ENCODE data around the gene CIZ1.

CIZ1 gene

DNA sequence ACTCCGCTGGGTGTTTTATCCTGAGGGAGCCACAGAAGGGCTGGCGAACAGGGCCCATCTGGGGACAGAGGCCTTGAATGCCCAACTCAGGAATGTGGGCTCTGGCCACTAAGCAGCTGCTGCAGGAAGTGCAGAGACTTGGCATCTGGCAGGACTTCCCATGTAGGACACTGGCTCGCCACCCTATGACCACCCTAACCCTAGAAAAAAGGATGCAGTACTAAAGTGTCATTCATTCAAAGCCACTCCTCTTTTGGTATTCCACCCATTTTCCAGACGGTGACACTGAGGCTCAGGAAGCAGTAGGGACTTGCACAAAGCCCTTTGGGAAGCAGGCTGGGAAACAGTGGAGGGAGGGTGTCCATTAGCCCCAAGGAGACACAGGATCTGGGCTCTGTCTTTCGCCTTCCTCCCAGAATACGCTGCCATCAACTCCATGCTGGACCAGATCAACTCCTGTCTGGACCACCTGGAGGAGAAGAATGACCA, 28.3 kb downstream of the CIZ1 start:
- no peak for DNase-seq (ENCODE audit: low spot score)

DNA sequence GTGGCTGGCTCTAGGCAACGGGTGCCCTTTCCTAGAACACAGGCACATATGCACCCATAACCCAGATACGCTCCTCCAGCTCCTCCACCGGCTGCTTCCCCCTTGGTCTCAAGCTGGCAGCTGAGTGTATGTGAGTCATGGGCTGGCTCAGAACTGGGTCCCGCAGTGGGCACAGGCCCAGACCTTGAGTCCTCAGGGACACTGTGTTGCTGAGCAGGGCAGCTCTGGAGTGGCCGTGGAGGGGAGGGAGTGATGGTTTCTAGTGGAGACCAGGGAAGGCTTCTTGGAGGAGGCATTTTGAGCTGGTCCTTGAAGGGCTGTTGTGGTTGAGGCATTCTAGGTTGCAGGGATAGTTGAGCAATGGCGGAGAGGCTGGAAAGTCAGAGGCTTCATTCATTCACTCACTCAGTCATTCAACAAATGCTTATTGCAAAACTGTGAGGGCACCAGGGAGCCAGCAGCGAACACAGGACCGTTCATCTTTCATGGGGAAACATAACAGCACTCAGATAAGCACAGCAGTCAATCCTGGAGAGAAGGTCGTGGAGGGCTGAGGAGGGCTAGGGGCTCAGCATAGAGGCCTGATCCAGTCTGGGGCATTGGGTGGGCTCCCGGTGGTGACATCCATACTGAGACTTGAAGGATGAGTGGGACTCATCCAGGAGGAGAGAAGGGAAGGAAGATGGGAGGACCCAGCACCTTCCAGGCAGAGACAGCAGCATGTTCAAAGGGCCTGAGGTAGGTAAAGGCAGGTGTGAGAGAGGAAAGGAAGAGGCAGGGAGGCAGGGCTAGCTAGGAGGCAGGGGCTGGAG, 29.0 kb downstream of the CIZ1 start:
- no peak for DNase-seq (ENCODE audit: low spot score)

DNA sequence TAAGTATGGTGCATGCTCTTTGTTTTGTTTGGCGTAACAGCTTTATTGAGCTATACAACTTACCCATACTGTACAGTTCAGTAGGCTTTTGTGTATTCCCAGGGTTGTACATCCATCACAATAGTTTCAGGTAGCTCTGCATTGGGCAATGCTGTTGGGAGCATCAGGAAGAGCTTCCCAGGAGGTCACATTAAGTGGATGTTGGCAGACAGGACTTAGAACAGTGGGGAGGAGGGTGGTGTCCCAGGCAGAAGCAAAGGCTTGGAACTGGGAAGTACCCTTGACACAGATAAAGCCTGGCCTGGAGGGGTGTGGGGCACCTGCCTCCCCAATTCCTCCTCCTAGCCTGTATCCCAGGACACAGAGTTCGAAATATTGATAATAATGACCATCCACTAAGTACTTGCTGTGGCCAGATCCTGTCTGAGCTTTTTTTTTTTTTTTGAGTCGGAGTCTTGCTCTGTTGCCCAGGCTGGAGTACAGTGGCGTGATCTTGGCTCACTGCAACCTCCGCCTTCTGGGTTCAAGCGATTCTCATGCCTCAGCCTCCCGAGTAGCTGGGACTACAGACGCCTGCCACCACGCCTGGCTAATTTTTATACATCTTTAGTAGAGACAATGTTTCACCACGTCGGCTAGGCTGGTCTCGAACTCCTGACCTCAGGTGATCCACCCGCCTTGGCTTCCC, 30.0 kb downstream of the CIZ1 start:
- no peak for DNase-seq (ENCODE audit: low spot score)

DNA sequence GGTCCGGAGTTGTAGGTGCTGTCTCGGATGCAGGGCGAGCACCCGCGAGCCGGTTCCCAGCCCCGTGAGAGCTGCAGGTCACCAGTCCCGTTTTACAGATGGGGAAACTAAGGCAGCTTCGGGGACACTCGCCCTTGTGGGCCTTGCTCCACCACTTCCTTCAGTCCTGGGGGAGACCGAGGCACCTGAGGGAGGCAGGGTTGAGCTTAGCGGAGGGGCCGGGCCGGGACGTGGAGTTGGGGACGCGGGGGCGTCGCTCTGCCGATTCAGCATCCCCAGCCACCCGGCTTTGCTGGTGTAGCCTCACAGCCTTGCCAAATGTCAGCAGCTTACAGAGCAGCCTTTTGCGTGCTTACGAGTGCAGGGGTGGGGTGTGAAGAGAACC, 30.8 kb downstream of the CIZ1 start:
- peak; percentile 32 for DNase-seq (ENCODE audit: low spot score)

DNA sequence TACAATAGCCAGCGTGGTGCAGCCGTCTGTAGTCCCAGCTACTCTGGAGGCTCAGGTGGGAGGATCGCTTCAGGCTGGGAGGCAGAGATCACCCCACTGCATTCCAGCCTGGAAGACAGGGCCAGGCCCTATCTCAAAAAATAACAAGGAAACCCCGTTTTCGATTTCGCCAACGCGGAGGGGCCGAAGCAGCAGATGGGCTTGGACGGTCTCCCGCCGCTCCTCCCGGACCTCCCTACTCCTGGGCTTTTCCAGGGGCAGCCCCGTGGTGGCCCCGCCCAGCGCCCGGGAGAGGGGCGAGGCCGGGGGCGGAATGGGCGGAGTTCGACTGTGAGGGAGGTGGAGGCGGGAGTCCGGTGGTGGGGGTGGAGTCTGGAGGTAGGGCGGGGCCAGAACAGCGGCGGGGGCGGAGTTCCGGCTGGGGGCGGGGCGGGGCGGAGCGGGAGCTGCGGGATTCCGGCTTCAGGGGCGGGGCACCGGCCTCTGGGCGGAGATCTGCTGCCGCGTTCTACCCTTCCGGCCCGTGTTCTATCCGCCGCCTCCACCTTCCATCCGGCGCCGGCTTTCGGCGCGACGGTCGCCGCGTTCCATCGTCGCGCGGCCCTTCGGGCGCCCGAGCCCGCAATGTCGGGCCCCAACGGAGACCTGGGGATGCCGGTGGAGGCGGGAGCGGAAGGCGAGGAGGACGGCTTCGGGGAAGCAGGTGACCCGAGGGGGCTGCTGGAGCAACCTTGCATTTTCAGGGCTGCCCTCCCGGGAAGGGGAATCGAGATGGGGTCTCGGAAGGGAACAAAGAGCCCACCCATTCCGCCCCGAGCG, 31.4 kb downstream of the CIZ1 start, which contains the start of gene BBLN:
Gene BBLN, plus strand, starts transcription at position 482 of the 819 bp plus-strand sequence. Its CDS starts 143 bp downstream, at position 625.
- DNase-seq (ENCODE audit: low spot score) = peak; percentile 93

DNA sequence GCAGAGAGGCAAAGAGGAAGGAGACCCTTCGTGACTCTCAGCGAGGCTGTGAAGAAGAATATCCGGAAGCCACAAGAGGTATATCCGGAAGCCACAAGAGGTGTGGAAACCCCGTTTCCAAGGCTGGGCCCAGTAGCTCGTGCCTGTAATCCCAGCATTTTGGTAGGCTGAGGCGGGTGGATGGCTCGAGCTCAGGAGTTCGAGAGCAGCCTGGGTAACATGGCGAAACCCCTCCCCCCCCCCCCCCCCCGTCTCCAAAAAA, 31.9 kb downstream of the CIZ1 start:
- DNase-seq (ENCODE audit: low spot score) = no peak

DNA sequence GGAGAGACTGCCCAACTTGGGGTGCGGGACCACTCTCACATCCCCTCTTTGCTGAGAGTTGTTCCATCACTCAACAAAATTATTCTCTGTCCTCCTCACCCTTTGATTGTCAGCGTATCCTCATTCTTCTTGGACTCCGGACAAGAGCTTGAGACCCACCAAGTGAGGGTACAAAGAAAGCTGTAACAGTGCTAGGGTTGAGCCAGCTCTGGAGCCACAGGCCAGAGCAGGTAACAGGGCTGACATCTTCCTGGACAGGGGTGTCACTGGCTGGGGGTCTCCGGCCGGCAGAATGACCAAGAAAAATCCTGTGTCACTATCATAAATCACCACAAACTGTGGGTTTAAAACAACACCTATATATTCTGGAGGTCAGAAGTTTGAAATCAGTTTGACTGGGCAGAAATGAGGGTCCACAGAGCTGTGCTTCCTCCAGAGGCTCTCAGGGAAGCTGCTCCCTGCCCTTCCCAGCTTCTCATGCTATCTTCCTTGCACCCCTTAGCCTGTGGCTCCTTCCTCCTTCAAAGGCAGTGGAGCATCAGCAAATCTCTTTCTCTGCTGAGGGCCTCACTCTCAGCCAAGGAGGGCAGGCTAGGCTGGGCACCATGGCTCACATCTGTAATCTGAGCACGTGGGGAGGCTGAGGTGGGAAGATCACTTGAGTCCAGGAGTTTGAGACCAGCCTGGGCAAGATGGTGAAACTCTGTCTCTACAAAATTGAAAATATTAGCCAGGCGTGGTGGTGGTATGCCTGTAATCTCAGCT, 35.5 kb downstream of the CIZ1 start:
- DNase-seq (ENCODE audit: low spot score) = no peak

DNA sequence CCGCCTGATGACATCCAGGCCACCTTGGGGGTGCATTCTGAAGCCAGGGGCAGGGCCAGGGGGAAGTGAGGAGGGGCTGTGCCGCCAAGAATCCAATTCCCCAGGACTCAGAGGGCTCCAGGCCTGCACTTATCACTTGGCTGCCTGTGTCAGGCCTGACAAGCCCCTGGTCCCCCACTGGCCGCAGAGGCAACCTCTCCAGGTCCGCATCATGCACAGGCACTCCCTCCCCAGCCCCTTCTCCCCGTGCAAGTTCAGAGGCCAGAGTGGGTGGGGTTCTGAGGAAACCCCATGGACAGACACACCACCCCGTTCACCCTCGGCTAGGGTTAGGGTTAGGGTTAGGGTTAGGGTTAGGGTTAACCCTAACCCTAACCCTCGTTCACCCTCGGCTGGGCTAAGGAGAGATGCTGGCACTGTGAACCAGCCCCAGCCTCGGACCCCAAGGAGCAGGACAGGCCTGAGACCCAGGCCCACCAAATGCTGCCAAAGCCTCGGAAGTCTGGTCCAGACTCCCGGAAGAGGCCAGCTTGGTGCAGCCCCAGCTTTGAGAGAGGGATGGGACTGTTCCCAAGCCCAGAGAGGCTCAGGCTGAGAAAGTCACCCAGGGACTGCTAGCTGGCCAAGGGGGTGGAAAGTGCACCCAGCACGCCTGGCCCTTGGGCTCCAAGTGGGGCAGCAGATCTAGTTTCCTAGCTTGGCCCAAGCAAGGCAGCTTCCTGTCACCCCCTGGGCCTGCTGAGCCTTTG, 37.3 kb downstream of the CIZ1 start:
- no peak for DNase-seq (ENCODE audit: low spot score)

DNA sequence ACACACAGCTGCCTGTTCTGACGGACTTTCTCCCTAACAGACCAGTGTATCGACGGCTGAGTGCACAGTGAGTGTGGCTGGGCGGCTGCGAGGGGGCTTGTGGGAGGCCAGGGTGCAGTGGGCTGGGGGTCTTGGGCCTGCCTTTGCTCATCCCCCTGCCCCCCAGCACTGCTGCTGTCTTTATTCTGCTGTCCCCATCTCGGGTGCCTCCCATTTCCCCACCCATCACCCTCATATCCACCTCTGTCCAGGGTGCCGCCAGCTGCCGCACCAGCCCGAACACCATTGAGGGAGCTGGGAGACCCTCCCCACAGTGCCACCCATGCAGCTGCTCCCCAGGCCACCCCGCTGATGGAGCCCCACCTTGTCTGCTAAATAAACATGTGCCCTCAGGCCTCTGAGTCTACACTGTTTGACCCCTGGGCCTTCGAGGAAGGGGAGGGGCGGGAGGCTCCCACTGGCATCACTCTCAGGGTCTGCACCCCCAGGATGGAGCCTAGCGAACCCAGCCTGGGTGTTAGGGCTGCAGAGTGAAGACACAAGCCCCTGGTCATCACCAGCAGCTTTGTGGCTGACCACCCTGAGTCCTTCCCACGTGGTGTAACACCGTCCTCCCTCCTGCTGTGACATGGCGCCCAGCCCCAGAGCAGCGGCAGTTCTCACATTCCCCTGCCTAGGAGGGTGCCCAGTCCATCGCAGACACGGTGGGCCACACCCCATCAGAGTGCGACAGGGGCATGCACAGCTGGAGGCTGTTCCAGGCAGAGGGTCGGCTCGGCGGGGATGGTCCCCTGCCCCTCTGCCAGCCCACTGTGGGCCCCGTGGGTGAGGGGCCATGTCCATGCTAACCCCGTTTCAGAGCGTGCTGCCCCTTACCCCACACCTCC, 38.1 kb downstream of the CIZ1 start:
- DNase-seq (ENCODE audit: low spot score) = no peak

DNA sequence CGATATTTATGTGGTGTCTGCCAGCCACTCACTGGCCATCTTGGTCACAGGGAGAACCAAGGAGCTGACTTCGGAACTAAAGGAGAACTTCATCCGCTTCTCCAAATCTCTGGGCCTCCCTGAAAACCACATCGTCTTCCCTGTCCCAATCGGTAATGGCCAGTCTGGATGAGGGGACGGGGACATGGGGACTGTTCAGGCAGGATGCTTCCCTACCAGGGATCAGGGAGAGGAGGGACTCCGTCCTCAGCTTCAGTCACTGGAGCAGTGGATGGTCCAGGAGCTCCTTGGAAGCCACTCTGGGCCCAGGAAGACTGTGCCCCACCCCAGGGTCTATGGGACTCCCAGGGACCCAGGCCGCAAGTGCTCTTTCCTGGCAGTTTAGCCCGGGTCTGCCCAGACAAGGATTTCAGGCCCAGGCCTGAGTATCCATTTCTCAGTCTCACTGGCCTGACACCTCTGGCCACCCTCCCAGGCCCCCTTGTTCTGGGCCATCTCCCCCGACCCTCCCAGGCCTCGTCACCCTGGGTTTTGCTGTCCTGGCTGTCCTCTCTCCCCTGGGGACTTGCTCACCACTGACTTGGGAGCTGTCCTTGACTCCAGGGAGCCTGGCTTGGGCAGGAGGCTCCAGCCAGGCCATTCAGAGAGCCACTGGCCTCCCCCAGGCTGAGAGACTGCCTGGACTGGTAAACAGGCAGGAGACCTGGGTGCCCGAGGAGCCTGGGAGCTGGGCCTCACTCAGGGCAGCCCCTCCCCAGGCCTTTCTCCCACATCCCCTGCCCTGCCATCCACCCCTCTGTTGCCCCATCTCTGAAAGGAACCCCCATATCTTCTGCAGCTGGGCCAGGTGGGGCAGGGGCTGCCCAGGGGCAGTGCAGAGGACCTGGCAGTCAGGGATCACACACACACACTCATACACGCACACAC, 39.0 kb downstream of the CIZ1 start:
- no peak for DNase-seq (ENCODE audit: low spot score)

DNA sequence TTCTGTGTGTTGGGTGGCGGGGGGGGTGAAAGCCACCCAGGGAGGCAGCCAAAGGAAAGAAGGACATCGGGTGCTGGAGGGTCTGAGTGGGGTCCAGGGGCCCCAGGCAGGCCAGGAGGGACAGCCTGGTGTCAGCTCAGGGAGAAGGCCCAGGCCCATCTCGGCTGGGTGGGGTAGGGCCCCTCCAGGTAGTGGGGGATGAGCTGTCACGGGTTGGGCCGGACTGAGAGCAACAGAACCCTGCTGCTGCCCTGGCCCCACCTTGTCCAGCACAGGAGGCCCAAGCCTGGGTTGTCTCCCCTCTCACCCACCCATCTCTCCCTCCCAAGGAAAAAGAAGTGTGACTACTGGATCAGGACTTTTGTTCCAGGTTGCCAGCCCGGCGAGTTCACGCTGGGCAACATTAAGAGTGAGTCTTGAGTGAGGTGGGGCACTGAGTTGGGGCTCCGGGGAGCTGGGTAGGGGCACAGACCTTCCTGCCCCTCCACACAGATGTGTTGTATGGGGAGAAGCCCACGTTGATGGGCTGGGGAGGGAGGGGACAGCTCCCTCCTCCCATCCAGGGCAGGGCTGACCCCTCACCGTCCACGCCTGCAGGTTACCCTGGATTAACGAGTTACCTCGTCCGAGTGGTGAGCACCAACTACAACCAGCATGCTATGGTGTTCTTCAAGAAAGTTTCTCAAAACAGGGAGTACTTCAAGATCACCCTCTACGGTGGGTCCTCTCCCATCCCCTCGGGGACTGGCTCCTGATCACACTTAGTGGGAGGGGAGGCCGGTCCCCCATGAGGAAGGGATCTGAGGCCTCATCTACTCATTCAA, 39.9 kb downstream of the CIZ1 start:
- DNase-seq (ENCODE audit: low spot score) = no peak

DNA sequence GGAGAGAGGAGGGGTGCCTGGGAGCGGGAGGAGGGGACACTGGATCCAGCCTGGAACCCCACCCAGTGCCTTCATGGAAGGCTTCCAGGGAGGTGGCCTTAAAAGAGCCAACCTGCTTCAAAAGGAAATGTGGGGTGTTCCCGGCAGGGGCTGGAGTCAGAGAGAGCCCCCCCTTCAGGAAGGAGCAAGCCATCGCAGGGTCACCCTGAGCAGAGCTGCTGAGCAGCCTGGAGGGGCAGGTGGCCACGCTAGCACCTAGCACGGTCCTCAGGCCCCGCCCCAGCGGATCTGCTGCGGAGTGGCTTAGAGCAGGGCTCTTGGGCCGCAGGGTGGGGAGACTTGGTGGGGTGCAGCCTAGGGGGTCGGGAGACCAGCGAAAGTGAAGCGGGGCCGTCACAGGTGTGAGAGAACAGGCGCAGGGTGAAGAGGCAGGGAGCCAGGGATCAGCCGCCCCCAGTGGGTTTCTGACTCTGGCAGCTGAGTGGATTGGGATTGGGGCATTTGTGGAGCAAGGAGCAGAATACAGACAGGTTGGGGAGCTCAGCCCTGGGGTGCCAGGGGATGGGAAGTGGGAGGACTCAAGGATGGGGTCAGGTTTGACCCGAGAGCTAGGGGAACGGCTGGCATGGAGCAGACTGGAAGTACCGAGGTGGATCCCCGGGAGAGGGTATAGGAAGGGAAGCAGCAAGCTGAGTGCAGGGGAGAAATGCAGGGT, 40.6 kb downstream of the CIZ1 start:
- peak; percentile 35 for DNase-seq (ENCODE audit: low spot score)

DNA sequence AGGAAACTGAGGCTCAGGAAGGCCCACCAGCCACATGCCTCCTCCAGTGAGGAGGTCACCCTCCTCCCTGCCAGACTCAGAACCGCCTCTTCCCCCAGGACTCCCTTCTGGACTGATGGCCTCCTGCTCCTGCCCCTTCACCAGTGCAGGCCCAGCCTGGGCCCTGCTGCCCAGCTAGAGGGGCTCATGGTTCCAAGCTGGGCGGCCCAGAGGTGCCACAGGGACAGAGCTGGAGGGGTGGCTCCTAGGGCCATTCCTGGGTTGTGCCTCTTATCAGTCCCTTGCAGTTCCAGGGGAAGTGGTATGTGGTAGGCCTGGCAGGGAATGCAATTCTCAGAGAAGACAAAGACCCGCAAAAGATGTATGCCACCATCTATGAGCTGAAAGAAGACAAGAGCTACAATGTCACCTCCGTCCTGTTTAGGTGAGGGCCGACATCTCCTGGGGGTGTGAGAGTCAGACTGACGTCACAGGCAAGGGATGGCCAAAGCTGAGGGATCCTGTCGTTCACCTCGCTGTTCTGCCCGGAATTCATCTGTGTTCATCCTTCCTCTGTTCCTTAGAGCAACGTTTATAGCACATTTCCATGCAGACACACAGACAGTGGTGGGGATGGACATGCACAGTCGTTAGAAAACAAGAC, 41.3 kb downstream of the CIZ1 start:
- DNase-seq (ENCODE audit: low spot score) = peak; percentile 43

DNA sequence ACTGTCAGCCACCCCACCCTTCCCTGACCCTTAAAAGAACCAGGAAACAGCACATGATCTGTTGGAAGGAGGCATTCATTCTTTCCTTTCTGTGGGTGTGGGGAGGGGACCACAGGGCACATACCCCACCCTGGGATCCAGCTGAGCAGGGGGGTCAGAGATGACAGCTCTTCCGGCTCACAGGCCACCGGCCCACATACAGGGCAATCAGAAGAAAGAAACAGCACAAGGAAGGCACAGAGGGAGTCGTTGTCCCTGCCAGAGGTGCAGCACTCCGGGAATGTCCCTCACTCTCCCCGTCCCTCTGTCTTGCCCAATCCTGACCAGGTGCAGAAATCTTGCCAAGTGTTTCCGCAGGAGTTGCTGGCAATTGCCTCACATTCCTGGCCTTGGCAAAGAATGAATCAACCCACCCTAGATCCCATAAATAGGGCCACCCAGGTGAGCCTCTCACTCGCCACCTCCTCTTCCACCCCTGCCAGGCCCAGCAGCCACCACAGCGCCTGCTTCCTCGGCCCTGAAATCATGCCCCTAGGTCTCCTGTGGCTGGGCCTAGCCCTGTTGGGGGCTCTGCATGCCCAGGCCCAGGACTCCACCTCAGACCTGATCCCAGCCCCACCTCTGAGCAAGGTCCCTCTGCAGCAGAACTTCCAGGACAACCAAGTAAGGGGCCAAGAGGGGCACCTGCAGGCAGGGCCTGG, 42.2 kb downstream of the CIZ1 start, which contains the start of gene LCN2:
Gene LCN2, plus strand, starts transcription at position 453 of the 701 bp plus-strand sequence. Its CDS starts 73 bp downstream, at position 526.
- no peak for DNase-seq (ENCODE audit: low spot score)

DNA sequence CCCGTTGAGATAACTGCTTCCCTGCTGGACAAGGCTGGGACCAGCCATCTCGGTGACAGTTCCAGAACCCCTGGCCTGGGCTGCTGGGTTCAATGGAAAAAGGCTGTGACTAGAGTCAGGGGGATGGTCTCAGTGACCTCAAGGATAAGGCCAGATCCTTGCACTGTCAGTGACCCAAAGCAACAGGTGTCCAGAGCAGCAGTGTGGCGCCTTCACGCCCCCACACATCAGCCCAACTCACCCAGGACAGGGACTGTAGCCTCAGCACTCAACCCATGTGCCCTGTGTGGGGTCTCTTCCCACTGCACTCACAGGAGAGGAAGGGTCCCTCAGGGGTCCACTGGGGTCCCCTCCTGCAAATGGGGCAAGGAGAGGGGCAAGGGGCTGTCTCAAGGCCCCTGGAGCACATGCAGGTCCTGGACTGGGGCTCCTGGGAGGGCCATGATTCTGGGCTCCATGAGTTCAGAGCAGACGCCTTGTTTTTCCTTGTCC, 42.8 kb downstream of the CIZ1 start:
- no peak for DNase-seq (ENCODE audit: low spot score)

DNA sequence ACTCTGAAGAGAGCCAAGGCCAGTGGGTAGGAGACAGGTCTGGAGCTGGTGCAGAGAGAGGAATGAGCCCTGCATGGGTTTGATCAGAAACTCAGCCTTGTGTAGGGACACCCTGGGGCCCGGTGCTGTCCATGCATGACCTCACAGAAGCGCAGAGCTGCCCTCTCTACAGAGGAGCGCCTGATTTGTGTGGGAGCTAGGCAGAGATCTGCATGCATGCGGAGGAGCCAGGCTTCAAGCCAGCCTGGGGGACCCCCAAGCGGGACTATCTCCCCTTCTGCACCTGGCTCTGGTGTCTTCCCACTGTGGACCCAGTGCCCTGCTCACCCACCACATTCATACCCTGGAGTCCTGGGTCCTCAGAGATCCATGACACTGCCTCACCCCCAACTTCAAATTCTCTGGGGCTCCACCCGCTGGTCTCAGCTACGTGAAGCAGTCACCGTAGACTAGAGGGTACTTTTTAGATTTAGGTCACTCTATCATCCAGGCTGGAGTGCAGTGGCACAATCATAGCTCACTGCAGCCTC, 44.7 kb downstream of the CIZ1 start:
- no peak for DNase-seq (ENCODE audit: low spot score)

Data from hematopoietic multipotent progenitor cell treated with erythropoietin and hydrocortisone succinate and interleukin-3 and kit ligand, for 15 days (in vitro differentiated cells).